GM19351 (cell line): ENCODE results near the gene CPNE2.
"Not testable (repeated sequence)": the region's sequence is repeated elsewhere in the genome, so short reads cannot be mapped to it uniquely, and the experiment has no call there.

Experiments
- ATAC-seq: cut with Tn5 transposase; IDR thresholded peaks from one replicate; pipeline ENCODE4 v1.9.1; 2021; ENCODE audit warnings: mild to moderate bottlenecking, moderate library complexity; ENCODE audit not compliant: unreplicated experiment

Gene CPNE2

DNA sequence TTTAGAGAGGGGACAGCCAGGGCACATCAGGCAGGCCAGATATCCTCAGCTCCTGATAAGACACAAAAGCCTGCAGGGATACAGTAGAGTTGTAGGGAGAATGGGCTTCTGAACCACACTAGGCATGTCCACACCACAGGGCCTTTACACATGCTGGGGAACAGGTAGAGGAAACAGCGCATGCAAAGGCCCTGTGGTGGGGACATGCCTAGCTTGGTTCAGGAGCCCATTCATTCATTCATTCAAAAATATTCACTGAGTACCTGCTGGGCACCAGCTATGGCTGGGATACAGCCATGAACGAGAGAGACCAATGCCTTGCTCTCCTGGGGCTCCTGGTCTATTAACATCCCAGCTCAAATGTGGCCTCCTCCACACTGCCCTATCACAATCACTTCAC is 4.4 kb downstream of the CPNE2 start:
- ATAC-seq = no peak

DNA sequence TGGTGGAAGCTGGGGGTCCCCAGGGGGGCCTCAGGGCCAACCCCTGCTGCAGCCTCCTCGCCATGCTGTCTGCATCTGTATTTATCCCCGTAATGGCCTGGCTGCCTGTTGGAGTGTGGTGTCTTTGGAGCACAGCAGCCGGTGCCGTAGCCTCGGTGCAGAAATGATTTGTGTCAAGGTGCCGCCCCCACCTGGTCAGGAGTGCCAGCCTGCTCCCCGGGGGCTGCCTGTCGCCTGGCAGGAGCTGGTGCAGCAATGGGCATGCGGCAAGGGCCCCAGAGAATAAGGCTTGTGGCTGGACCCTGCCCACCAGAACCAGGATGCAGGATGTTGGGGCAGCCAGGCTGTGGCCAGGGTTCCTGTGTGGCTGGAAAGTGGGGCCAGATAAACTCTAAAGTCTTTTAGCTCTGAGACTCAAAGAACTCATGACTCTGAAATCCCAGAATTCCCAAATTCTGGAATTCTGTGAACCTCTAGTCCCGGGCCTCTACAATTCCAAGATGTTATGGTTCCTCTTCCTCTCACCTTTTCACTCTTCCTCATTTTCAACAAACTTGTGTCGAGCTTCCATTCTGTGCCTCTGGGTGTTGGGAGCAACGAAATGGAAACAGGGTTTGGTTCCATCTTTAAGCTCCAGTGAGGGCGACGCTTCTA is 5.9 kb downstream of the CPNE2 start:
- no peak for ATAC-seq

DNA sequence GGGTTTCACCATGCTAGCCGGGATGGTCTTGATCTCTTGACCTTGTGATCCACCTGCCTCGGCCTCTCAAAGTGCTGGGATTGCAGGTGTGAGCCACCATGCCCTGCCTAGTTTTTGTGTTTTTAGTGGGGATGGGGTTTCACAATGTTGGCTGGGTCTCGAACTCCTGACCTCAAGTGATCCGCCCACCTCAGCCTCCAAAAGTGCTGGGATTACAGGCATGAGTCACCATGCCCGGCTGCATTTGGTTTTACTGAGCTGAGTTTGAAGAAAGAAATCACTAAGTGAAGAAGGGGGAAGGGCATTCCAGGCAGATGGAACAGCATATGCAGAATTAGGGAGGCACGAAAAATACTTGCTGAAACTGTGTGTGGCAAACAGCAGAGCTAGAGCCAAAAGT is 7.6 kb downstream of the CPNE2 start:
- not testable (repeated sequence) for ATAC-seq

DNA sequence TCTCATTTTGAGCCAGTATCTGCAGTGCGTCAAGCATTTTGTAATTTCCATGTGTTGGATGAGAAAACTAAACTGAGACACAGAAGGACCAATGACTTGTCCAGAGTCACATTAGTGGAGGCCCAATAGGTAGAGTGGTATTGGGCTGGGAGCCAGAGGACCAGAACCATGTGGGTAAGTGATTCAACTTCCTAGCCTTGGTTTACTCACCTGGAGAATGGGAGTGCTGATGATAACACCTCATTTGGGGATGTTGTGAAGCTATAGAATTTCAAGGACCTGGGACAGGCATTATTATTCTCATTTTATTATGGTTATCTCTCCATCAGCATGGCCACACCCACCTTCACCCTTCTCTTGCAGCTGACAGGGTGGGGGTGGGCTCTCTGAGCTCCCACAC is 8.1 kb downstream of the CPNE2 start:
- ATAC-seq = no peak

DNA sequence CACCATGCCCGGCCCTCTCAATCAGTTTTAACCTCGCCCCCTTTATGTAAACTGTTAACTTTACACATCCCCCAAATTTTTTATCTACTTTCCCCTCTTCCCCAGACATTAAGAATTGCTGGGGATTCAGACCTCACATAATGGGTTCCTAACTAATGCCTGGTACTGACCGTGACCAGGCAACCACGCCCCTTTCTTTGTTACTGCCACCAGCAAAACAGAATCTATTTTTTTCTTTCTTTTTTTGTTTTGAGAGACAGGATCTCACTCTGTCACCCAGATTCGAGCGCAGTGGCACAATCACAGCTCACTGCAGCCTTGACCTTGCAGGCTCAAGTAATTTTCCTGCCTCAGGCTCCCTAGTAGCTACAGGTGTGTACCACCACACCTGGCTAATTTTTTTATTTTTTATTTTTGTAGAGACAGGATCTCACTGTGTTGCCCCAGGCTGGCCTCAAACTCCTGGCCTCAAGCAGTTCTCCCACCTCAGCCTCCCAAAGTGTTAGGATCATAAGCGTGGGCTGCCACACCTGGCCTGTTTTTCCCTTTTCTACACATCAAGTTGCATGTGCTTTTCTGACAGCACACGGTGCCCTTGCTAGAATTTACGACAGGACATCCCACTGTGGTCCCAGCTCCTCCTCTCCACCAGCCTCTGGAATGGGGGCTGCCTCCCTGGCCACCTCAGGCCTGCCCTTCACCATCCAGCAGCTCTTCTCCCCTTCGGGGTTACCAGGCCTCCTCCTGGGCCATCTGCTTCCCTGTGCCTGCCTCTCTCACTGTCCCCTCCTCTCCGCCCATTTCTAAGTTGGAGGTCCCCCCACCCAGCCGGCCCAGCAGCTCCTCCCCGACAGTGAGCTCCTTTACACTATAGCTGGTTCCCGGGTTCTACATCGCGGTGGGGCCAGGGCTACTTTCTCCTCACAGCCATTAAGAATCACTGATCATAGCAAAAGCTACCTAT is 10.8 kb downstream of the CPNE2 start:
- ATAC-seq = no peak

DNA sequence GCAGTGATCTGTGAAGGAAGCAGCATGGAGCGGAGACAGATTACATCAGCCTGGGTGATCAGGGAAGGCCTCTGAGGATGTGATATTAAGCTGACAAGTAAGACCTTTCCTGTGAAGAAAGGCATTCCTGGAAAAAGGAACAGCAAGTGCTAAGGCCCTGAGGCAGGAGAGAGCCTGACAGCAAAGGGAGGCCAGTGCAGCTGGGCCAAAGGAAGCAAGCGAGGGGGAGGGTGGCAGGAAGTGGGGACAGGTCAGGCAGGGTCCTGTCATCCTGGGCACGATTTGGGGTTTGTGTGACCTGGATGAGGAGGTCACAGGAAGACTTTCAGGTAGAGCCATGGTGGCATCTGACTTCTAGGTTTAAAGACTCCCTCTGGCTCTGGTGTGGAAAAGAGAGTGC is 12.3 kb downstream of the CPNE2 start:
- ATAC-seq = no peak

DNA sequence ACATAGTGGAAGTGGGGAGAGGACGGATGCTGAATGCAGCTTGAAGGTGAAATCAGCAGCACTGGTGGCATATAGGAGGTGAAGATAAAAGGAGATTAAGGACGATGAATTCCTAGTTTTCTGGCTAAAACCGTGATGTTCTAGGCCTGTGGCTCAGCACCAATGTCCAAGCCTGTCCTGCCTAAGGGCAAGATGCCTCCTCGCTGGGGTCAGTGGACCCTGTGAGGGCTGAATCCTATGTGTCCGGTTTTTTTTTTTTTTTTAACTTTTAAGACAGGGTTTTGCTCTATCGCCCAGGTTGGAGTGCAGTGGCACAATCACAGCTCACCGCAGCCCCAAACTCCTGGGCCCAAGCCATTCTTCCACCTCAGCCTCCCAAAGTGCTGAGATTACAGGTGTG is 12.8 kb downstream of the CPNE2 start:
- no peak for ATAC-seq

DNA sequence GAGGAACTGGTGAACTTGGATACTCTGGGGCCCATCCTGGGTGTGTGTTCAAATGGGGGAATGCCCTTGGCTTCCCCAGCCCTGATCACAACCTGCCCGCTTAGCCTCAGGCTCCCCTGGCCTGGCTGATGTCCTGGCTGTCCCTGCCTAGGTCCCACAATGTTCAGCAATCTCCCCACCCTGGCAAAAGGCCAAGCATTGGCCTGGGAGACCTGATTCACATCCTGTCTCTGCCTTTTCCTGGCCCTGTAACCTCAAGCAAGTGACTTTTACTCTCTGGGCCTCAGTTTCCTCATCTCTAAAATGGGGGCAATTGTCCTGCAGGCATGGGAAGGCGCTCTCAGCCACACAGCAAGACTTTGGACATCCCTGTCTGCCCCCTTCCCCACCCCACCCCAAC is 14.4 kb downstream of the CPNE2 start:
- ATAC-seq = no peak

DNA sequence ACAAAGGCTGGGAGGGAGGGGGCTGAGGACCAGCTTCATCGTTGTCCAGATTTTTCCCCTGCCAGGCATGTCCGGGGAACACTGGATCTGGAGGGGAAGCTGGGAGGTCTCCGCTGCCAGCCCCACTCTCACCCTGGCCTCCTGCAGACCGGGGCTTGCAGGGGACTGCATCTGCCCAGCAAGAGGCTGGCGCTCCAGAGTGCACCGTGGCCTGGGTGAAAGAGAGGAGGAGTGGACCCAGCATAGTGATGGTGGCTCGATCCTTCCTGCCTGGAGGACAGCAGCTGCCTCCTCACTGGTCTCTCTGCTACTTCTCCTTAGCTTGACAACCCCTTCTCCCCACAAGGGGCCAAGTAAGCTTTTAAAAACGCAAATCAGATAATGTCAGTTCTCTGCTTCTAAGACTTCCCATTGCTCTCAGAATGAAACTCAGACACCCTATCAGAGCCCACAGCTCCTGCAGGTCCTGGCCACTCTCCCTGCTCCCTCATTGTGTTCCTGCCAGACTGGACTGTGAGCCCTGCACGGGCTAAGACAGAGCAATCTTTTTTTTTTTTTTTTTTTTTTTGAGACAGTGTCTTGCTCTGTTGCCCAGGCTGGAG is 15.0 kb downstream of the CPNE2 start:
- ATAC-seq = no peak

DNA sequence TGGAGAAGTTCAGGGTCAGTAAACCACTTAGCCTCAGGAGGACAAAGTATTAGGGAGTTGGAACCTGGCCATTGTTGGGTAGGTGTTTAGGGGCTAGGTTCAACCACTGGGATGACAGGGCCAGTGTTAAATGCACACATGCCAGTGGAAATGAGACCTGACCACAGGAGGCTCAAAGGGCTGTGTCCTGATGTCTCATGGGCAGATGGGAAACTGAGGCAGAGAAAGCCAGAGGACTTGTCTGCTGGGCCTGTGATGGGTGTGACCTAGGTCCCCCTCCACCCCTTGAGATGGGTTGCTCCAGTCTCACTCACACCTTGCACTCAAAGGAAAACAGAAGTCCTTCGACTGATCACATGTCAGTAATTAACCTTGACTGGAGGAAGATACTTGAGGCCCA is 16.0 kb downstream of the CPNE2 start:
- no peak for ATAC-seq

DNA sequence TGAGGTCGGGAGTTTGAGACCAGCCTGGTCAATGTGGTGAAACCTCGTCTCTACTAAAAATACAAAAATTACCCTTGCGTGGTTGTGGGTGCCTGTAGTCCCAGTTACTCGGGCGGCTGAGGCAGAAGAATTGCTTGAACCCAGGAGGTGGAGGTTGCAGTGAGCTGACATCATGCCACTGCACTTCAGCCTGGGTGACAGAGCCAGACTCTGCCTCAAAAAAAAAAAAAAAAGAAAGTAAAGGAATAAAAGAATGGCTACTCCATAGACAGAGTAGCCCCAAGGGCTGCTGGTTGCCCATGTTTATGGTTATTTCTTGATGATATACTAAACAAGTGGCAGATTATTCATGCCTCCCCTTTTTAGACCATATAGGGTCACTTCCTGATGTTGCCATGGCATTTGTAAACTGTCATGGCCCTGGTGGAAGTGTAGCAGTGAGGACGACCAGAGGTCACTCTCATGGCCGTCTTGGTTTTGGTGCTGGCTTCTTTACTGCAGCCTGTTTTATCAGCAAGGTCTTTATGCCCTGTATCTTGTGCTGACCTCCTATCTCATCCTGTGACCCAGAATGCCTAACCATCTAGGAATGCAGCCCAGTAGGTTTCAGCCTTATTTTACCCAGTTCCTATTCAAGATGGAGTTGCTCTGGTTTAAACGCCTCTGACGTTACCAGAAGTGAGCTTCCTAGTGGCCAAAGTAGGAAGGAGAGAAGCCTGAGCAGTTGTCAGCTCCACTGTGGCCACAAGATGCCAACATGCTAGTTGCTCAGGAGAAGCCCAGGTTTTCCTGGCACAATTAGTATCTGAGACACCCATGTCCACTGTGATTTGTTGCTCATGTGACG is 17.1 kb downstream of the CPNE2 start:
- ATAC-seq = not testable (repeated sequence)

DNA sequence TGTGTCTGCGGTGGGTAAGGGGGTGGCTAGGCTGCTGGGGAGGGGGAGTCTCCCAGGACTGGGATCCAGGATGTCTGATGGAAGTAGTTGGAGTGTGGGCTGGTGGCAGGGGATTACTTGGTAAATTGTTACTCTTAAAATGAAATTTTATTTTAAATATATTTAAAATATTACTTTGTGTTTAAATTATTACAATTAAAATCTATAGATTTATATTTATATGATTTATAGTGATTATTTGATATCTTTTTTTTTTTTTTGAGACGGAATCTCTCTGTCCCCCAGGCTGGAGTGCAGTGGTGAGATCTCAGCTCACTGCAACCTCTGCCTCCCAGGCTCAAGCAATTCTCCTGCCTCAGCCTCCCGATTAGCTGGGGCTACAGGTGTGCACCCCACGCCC is 18.6 kb downstream of the CPNE2 start:
- no peak for ATAC-seq

DNA sequence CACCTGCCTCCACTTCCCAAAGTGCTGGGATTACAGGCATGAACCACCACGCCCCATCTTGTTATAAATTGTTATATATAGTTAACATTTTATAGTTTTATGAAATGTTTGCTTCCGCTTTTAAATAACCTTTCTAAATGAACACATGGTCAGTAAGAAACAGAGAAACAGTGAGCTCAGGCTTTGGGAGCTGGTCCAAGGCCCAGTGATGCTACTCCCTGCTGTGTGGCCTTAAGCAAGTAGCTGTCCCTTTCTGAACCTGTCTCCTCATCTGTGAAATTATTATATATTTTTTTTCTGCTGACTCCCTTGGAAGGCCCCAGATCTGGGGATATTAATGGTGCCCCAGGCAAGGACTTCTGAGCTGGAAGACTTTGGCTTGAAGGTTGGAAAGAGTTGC is 19.0 kb downstream of the CPNE2 start:
- no peak for ATAC-seq

DNA sequence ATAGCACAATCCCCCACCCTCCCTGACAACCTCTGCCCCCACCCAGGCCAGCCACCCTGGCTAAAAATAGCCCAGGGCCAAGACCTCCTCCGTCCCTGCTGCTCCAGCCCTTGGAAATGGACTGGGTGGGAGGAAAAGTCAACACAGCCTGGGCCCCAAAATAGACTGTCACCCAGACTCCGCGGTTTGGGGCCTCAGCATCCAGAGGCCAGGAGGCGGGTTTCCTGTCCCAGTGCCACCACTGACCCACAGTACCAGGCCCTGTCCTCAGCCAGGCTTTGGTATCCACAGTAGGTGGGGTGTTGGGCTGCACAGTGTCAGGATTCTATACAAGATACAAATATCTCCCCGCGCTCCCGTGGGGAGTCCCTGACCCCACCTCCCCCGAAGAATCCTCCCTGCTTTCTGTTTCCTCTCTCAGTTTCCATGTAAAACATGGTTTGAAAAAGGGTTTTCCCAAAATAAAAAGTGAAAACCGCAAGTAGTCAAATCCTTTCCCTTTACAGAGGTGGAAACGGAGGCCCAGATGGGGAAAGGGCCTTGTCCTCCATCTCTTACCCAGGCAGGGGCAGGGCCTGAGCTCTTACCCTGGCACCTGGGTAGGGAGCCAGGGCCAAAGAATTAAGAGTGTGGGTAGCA is 20.1 kb downstream of the CPNE2 start:
- ATAC-seq = no peak

DNA sequence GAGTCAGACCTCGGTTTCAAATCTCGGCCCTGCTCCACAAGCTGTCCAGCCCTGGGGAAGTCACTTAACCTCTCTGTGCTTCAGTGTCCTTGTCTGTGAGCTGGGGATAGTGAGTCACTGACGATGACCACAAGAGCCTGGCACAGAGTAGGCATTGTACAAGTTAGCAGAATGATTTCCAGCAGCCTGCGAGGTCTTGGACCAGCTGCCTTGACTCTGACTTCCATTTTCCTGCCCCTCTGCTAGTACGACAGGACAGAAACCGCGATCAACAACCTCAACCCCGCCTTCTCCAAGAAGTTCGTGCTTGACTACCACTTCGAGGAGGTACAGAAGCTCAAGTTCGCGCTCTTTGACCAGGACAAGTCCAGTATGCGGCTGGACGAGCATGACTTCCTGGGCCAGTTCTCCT is 20.7 kb downstream of the CPNE2 start:
- ATAC-seq = no peak

DNA sequence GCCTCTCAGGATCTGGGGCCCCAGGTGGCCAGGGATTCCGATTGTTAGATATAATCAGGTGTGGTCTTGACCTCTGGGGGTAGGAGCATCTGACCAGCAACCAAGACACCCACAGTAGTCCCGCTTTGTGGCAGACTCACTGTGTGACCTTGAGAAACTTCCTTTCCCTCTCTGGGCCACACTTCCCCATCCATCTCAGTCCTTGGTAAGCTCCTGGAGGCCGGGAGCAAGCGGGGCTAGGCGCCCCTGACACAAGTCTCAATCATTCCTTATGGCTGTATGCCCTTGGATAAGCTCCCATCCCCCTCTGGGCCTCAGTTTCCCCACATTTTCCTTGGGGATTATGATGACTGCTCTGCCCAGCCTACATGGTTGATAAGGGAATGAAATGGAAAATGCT is 21.3 kb downstream of the CPNE2 start:
- no peak for ATAC-seq

DNA sequence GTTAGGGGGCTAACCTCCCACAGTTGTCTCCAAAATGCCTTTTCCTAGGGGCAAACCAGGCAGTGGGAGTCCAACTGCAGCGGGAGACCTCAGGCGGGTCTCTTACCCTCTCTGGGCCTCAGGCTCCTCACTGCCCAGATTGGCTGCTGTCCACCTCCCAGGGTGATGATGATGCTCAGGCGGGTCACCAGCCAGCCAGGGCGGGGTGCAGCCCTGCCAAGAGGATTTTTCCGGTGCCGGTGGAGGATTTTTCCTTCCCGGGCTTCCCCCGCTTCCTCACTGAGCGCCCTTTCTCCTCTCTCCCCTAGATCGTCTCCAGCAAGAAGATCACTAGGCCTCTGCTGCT is 22.8 kb downstream of the CPNE2 start:
- no peak for ATAC-seq

DNA sequence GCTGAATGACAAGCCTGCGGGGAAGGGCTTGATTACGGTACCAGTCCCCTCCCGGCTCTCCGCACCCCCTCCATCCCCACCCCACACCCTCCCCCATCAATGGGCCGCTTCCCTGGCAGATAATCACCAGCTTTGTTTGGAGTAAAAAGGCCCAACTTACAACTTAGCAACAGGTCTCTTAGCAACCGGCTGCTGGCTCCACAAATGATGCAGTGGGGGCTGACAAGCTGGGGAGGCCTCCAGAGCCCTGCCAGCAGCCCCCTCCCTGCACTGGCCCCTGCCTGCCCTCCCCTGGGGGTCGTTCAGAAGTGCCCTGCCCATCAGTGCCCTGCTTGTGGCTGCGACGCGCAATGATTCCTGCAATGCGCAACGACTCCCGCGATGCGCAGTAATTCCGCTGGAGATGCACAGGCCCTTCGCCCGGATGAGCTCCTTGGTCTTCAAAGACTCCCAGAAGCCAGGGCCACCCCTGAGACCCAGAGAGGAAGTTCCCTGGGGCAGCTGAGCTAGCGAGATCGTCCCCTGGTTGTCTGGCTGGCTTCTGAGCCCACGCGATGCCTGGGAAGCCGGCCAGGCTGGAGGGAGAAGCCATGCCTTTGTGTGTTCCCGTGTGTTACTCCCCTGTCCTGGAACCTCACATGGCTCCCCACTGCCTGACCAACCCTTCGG is 23.3 kb downstream of the CPNE2 start:
- ATAC-seq = no peak

DNA sequence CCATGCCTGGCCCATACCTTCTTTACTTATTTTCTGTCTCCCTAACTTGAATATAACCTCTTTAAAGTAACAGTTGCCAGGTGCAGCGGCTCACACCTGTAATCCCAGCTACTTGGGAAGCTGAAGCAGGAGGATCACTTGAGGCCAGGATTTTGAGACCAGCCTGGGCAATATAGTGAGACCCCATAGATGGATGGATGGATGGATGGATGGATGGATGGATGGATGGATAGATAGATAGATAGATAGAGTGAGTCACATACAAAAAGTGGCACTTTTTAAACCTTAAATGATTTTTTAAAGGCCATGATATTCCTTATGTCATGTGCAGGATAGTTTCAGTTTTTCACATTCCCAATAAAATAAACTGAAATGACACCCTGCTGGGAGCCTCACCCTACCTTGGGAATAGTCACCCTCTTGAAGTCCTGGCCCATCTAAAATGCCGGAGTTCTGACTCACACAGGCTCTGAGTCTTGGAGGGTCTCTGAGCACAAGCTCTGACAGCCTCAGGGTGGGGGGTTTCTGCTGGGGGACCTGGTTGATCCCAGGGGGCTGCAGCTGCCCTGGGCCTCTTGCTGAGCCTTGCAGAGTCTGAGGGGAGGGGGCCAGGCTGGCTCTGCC is 26.2 kb downstream of the CPNE2 start:
- ATAC-seq = no peak
